Activated CD4-positive, alpha-beta T cell treated with anti-CD3 and anti-CD28 coated beads for 24 hours (primary cell): ENCODE results near the gene MTARC2.
A peak's percentile ranks its signal among the peaks of the same experiment; 100 is the strongest.

Source experiments
- DNase-seq, 2 donors: peaks; one replicate each; pipeline ENCODE4 v3.0.0-alpha.2; 2020; ENCODE audit warnings: low read depth in 2 of 2

Gene MTARC2

GRCh38 chr1:220768126-220768601, 20.0 kb downstream of the MTARC2 start:
- no peak for DNase-seq

- DNase-seq, result no peak
Observed at GRCh38 chr1:220769205-220769604, 21.1 kb downstream of the MTARC2 start.

GRCh38 chr1:220770245-220770913, 22.3 kb downstream of the MTARC2 start:
- DNase-seq, result no peak

GRCh38 chr1:220772846-220773245, 24.7 kb downstream of the MTARC2 start:
- no peak for DNase-seq

- peak; percentile 11 to 20 for DNase-seq
Observed at GRCh38 chr1:220775240-220775853, 27.2 kb downstream of the MTARC2 start.

GRCh38 chr1:220776254-220776653, 28.1 kb downstream of the MTARC2 start:
- no peak for DNase-seq

GRCh38 chr1:220776720-220777326, 28.7 kb downstream of the MTARC2 start:
- peak; percentile 49 to 72 for DNase-seq

GRCh38 chr1:220783453-220783852, 35.3 kb downstream of the MTARC2 start:
- no peak for DNase-seq

- DNase-seq, result no peak
Observed at GRCh38 chr1:220784751-220785150, 36.6 kb downstream of the MTARC2 start.

- DNase-seq, result no peak
Observed at GRCh38 chr1:220785166-220786056, 37.3 kb downstream of the MTARC2 start.

- DNase-seq, result no peak
Observed at GRCh38 chr1:220786057-220786336, 37.9 kb downstream of the MTARC2 start.

GRCh38 chr1:220786337-220787068, 38.4 kb downstream of the MTARC2 start, which contains the start of gene MTARC1:
MTARC1 (plus strand) TSS chr1:220786913; CDS start chr1:220786945, 32 bp downstream.
- DNase-seq, result no peak

GRCh38 chr1:220787069-220787619, 39.0 kb downstream of the MTARC2 start:
- DNase-seq, result no peak

- DNase-seq, result no peak
Observed at GRCh38 chr1:220788900-220789299, 40.8 kb downstream of the MTARC2 start.

GRCh38 chr1:220789532-220790147, 41.5 kb downstream of the MTARC2 start:
- no peak for DNase-seq

GRCh38 chr1:220791285-220791684, 43.2 kb downstream of the MTARC2 start:
- DNase-seq, result no peak

GRCh38 chr1:220791956-220792355, 43.8 kb downstream of the MTARC2 start:
- no peak for DNase-seq

- DNase-seq, result no peak
Observed at GRCh38 chr1:220796530-220796929, 48.4 kb downstream of the MTARC2 start.

GRCh38 chr1:220797044-220797443, 48.9 kb downstream of the MTARC2 start:
- no peak for DNase-seq

GRCh38 chr1:220797553-220797952, 49.4 kb downstream of the MTARC2 start:
- no peak for DNase-seq

- DNase-seq, result no peak
Observed at GRCh38 chr1:220798338-220798737, 50.2 kb downstream of the MTARC2 start.
